ENCODE results near the gene PPP1R37. TPM values are rescaled to one million over a fixed set of nuclear protein-coding genes. Genes with fewer than 3 reads are reported as not detected.

The PPP1R37 gene
- total RNA-seq, 2 donors from 2014 or later: 19.6 to 22.6 TPM

GRCh38 chr19:45098521-45099466 lies 5.8 kb downstream of the PPP1R37 start:
- H3K27me3 ChIP-seq (replicated peaks; ENCODE audit: insufficient read depth): no peaks in the 10 kb centered on the region
- no peaks in the 10 kb centered on the region for H3K9me3 ChIP-seq
- peaks cover 20 to 37% of the 10 kb centered on the region in 2 donors for H3K4me1 ChIP-seq (ENCODE audit: control insufficient read depth in 1 of 2, low read depth in 2 of 2)
- no peak overlapping the region for H3K4me3 ChIP-seq
- no peak for TF ChIP-seq CTCF (IDR thresholded peaks at IDR 0.05)
- DNase-seq (ENCODE audit: low spot score) (no peak), ATAC-seq (ENCODE audit: insufficient number of reproducible peaks, low FRiP score, low read depth) (no peak)
- H3K27ac ChIP-seq: no peak overlapping the region
- H3K36me3 ChIP-seq: no peaks in the 10 kb centered on the region

- no peak for ATAC-seq (ENCODE audit: insufficient number of reproducible peaks, low FRiP score, low read depth)
Measured at GRCh38 chr19:45099467-45100191, 6.7 kb downstream of the PPP1R37 start.

GRCh38 chr19:45100201-45100600 lies 7.2 kb downstream of the PPP1R37 start:
- no peaks in the 10 kb centered on the region for H3K9me3 ChIP-seq
- no peaks in the 10 kb centered on the region for H3K36me3 ChIP-seq
- no peak for TF ChIP-seq CTCF (IDR thresholded peaks at IDR 0.05)
- no peaks in the 10 kb centered on the region for H3K27me3 ChIP-seq (replicated peaks; ENCODE audit: insufficient read depth)
- DNase-seq (ENCODE audit: low spot score): no peak
- no peak overlapping the region for H3K27ac ChIP-seq
- peaks cover 8 to 23% of the 10 kb centered on the region in 2 donors for H3K4me1 ChIP-seq (ENCODE audit: control insufficient read depth in 1 of 2, low read depth in 2 of 2)
- no peak for ATAC-seq (ENCODE audit: insufficient number of reproducible peaks, low FRiP score, low read depth)
- H3K4me3 ChIP-seq: no peak overlapping the region

More at GRCh38 chr19:45099467-45100191, 6.7 kb downstream of the PPP1R37 start:
- H3K36me3 ChIP-seq: no peaks in the 10 kb centered on the region
- peaks cover 11 to 28% of the 10 kb centered on the region in 2 donors for H3K4me1 ChIP-seq (ENCODE audit: control insufficient read depth in 1 of 2, low read depth in 2 of 2)
- H3K27ac ChIP-seq: no peak overlapping the region
- no peak for DNase-seq (ENCODE audit: low spot score)
- no peak for TF ChIP-seq CTCF (IDR thresholded peaks at IDR 0.05)
- no peaks in the 10 kb centered on the region for H3K9me3 ChIP-seq
- no peak overlapping the region for H3K4me3 ChIP-seq
- H3K27me3 ChIP-seq (replicated peaks; ENCODE audit: insufficient read depth): no peaks in the 10 kb centered on the region

- Histone ChIP-seq H3K27ac (no peak overlapping the region), H3K36me3 (no peaks in the 10 kb centered on the region), H3K4me3 (no peak overlapping the region), H3K27me3 (replicated peaks; ENCODE audit: insufficient read depth) (no peaks in the 10 kb centered on the region), H3K4me1 (ENCODE audit: control insufficient read depth in 1 of 2, low read depth in 2 of 2) (peaks cover 4 to 16% of the 10 kb centered on the region in 2 donors), H3K9me3 (no peaks in the 10 kb centered on the region)
- no peak for TF ChIP-seq CTCF (IDR thresholded peaks at IDR 0.05)
- no peak for ATAC-seq (ENCODE audit: insufficient number of reproducible peaks, low FRiP score, low read depth)
- DNase-seq (ENCODE audit: low spot score): no peak
Measured at GRCh38 chr19:45100846-45101252, 7.9 kb downstream of the PPP1R37 start.

- Histone ChIP-seq H3K4me1 (ENCODE audit: control insufficient read depth in 1 of 2, low read depth in 2 of 2) (peaks cover 4 to 14% of the 10 kb centered on the region in 2 donors), H3K9me3 (no peaks in the 10 kb centered on the region), H3K27me3 (replicated peaks; ENCODE audit: insufficient read depth) (no peaks in the 10 kb centered on the region), H3K27ac (no peak overlapping the region), H3K36me3 (no peaks in the 10 kb centered on the region), H3K4me3 (no peak overlapping the region)
- no peak for TF ChIP-seq CTCF (IDR thresholded peaks at IDR 0.05)
- ATAC-seq (ENCODE audit: insufficient number of reproducible peaks, low FRiP score, low read depth): no peak
- DNase-seq (ENCODE audit: low spot score): no peak
Measured at GRCh38 chr19:45101806-45102205, 8.8 kb downstream of the PPP1R37 start.
